Measurements from ENCODE around the gene PLEKHG3. TPM values are rescaled to one million over a fixed set of nuclear protein-coding genes. Genes with fewer than 3 reads are reported as not detected.

PLEKHG3 gene
- total RNA-seq, 1 donor = 11.2 TPM

DNA sequence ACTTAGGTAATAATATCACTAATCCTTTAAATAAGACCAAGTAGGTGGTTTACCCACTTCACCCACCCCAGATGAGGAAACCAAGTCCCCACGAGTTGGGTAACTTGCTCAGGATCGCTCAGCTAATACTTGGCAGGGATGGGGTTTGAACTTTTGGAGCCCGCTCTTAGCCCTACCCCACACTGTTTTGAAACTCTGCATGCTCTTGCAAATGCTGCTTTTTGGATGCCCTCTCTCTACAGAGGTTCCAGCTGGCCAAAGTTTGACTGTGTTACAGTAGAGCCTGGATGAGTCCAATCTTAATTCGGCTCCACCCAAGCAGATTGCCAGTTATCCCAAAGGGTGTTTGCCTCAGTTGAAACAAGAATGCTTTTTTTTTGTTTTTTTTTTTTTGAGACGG lies 6.8 kb downstream of the PLEKHG3 start:
- TF ChIP-seq, protein P1, sequence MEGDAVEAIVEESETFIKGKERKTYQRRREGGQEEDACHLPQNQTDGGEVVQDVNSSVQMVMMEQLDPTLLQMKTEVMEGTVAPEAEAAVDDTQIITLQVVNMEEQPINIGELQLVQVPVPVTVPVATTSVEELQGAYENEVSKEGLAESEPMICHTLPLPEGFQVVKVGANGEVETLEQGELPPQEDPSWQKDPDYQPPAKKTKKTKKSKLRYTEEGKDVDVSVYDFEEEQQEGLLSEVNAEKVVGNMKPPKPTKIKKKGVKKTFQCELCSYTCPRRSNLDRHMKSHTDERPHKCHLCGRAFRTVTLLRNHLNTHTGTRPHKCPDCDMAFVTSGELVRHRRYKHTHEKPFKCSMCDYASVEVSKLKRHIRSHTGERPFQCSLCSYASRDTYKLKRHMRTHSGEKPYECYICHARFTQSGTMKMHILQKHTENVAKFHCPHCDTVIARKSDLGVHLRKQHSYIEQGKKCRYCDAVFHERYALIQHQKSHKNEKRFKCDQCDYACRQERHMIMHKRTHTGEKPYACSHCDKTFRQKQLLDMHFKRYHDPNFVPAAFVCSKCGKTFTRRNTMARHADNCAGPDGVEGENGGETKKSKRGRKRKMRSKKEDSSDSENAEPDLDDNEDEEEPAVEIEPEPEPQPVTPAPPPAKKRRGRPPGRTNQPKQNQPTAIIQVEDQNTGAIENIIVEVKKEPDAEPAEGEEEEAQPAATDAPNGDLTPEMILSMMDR (IDR thresholded peaks at IDR 0.05; ENCODE audit: insufficient read depth, low read depth, low read length) = no peak
- no peak overlapping the region for H3K4me3 ChIP-seq (ENCODE audit: low read depth, low read length)
- DNase-seq (ENCODE audit: low read depth) = no peak

DNA sequence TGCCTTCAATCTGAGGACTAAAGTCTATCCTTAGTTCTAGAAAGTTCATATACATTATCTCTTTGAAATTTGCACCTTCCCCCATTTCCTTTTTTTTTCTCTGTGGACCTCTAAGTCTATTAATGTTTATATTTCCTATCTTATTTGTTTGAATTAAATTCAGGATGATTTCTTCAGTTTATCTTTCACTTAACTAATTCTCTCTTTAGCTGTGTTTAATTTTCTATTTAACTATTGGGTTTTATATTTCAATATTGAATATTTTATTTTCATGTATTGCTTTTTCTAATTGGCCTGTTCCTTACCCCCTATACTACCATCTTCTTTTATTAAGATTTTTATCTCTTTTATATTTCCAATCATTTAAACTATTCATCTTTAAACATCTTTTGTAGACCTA lies 9.5 kb downstream of the PLEKHG3 start:
- no peak overlapping the region for H3K4me3 ChIP-seq (ENCODE audit: low read depth, low read length)
- TF ChIP-seq, protein P1 (IDR thresholded peaks at IDR 0.05; ENCODE audit: insufficient read depth, low read depth, low read length) = no peak
- no peak for DNase-seq (ENCODE audit: low read depth)

DNA sequence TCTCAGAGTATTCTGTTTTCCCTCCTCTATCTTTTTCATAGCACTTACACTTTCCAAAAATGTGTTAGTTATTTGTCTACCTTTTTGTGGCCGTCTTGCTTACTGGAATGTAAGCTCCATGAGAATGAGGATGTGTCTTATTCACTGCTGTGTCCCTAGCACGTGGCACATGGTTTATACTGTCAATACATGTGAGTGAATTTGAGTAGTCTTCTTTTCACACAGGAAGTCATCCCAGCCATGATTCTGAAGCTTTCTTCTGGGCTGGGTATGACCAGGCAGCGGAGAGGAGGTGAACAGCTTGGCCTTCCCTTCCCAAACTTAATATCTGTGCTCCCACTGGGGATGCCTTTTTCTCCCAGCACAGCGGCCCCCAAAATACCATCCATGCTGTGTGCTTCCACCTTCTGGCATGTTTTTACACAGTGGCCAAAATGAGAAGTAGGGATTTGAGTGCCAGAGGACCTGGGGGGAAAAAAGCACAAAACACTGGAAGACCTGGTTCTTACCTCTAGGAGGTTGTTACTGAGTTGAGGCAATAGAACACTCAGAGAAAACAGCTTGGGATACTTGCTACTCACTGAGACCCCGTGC lies 10.3 kb downstream of the PLEKHG3 start:
- no peak overlapping the region for H3K4me3 ChIP-seq (ENCODE audit: low read depth, low read length)
- no peak for DNase-seq (ENCODE audit: low read depth)
- TF ChIP-seq, protein P1 (IDR thresholded peaks at IDR 0.05; ENCODE audit: insufficient read depth, low read depth, low read length) = no peak

- DNase-seq (ENCODE audit: low read depth) = no peak
- H3K4me3 ChIP-seq (ENCODE audit: low read depth, low read length) = no peak overlapping the region
- TF ChIP-seq, protein P1 (IDR thresholded peaks at IDR 0.05; ENCODE audit: insufficient read depth, low read depth, low read length) = no peak
These were observed 11.0 kb downstream of the PLEKHG3 start for GRCh38 chr14:64715146-64715627.

DNA sequence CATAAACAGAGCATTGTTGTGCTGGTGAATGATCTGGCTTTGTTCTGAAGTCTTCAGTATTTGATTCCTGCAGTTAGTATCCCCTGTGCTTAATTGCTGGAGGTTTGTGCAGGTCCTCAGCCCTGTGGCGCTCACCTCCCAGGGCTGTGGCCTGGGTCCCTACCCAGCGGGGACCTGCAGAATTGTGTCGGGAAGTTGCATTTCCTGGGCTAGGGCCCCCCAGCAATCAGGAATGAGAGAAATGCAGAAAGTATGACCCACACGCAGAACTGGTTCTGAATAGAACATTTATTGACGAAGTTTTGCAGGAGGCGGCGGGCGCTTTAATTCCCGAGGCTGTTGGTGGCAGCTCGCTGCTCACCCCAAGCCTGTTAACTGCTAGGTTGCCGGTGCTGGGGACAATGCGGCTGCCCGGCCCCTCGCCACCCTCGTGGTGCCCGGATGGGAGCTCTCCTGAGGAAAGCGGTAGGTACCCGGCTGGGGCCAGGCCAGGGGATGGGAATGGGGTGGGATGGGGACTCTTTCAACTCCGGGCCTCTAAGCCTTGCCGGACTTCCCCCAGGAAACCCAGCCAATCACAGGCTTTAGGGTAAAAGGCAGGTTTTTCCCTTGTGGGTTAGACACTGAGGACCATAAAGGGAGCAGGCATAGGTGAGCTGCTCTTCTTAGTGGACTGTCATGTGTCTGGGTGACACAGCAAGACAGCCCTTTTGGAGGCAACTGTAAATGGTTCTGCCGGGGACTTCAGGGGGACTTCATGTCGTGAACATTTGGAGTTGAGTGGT lies 11.6 kb downstream of the PLEKHG3 start:
- TF ChIP-seq, protein P1 (IDR thresholded peaks at IDR 0.05; ENCODE audit: insufficient read depth, low read depth, low read length) = no peak
- H3K4me3 ChIP-seq (ENCODE audit: low read depth, low read length) = peak overlapping the region; percentile 9
- no peak for DNase-seq (ENCODE audit: low read depth)

GRCh38 chr14:64717870-64718269 lies 13.6 kb downstream of the PLEKHG3 start:
- no peak for DNase-seq (ENCODE audit: low read depth)
- TF ChIP-seq, protein P1 (IDR thresholded peaks at IDR 0.05; ENCODE audit: insufficient read depth, low read depth, low read length) = no peak
- no peak overlapping the region for H3K4me3 ChIP-seq (ENCODE audit: low read depth, low read length)
